K562 (cell line): ENCODE data around the gene CREB3L2. TPM values are rescaled to one million over a fixed set of nuclear protein-coding genes. Genes with fewer than 3 reads are reported as not detected.

Source experiments
- ATAC-seq: fragments of 200-7000 bp; cut with Tn5 transposase; 3 replicates; pipeline ENCODE4 v1.9.1; 2020; ENCODE audit warnings: moderate library complexity
- BruUV-seq: library from RNA; stranded (reverse); fragments of 400-500 nt; replicated peaks from 2 replicates; lab custom pipeline; 2021; lab: Mats Ljungman, UMichigan
- CTCF ChIA-PET: fragments of 300-600 bp; formaldehyde crosslinking; extraction: SDS; loops from one replicate; lab custom pipeline; 2021; ENCODE audit warnings: low intra/inter-chr PET ratio; lab: Yijun Ruan, JAX
- POLR2A ChIA-PET: fragments of 300-600, 350-650 bp; sonication (Branson Sonifier 250); formaldehyde crosslinking; extraction: SDS; loops from one replicate; lab custom pipeline; 2021; ENCODE audit warnings: antibody characterized with exemption, inconsistent platforms; lab: Yijun Ruan, JAX
- DNase-seq, 4 experiments: peaks; one replicate each; pipeline versions ENCODE4 v3.0.0 to v3.0.0-alpha.2; 2011 to 2018; ENCODE audit warnings: low spot score in 3 of 4, mixed read lengths in 3 of 4; ENCODE audit errors: extremely low read depth in 1 of 4
- FAIRE-seq: peaks from 2 replicates; lab custom pipeline; 2011; peaks lifted over from hg19 to GRCh38; lab: Jason Lieb, UNC
- H2AFZ ChIP-seq: 2 replicates; pipeline ENCODE4 v1.6.0; 2011; ENCODE audit warnings: low read depth, low read length, control low read depth, inconsistent platforms
- H3K27ac ChIP-seq: fragments of 200-600 bp; 3 replicates; pipeline ENCODE4 v1.8.0; 2011; ENCODE audit warnings: low read depth, mild to moderate bottlenecking, control low read depth, inconsistent platforms, low read length, moderate library complexity, mixed read lengths; ENCODE audit errors: extremely low read depth
- H3K27me3 ChIP-seq, 2 experiments: fragments of 300-600 bp in 1 of 2; 2 replicates in 1 of 2; 3 replicates in 1 of 2; pipeline versions ENCODE4 v1.6.0 to v1.8.0; 2011; ENCODE audit warnings: inconsistent platforms in 2 of 2, low read length in 2 of 2, mild to moderate bottlenecking in 1 of 2, mixed read lengths in 1 of 2, moderate library complexity in 1 of 2; ENCODE audit not compliant: control insufficient read depth in 2 of 2, insufficient read depth in 2 of 2
- H3K36me3 ChIP-seq: fragments of 300-600 bp; 3 replicates; pipeline ENCODE4 v1.8.0; 2011; ENCODE audit warnings: mild to moderate bottlenecking, low read length, inconsistent platforms; ENCODE audit not compliant: control insufficient read depth, insufficient read depth
- H3K4me1 ChIP-seq, 2 experiments: fragments of 200-600 bp in 1 of 2; replicated peaks in 1 of 2; 2 replicates in 1 of 2; 3 replicates in 1 of 2; pipeline versions ENCODE4 v1.5.1 to v1.8.0; 2011; ENCODE audit warnings: inconsistent platforms in 2 of 2, low read length in 2 of 2, mild to moderate bottlenecking in 1 of 2, mixed read lengths in 1 of 2, moderate library complexity in 1 of 2; ENCODE audit not compliant: control insufficient read depth in 2 of 2, insufficient read depth in 2 of 2
- H3K4me2 ChIP-seq: 2 replicates; pipeline ENCODE4 v1.6.1; 2011; ENCODE audit warnings: low read length, control low read depth, inconsistent platforms, mixed read lengths; ENCODE audit not compliant: insufficient read depth
- H3K4me3 ChIP-seq: fragments of 200-600 bp; sonication (generic), shearing (Covaris generic); 2 replicates; pipeline ENCODE4 v1.5.1; 2016; ENCODE audit warnings: control low read depth, inconsistent platforms
- H3K79me2 ChIP-seq: fragments of 200-600 bp; 3 replicates; pipeline ENCODE4 v1.8.0; 2011; ENCODE audit warnings: low read length, inconsistent platforms; ENCODE audit not compliant: control insufficient read depth, insufficient read depth
- H3K9ac ChIP-seq, 2 experiments: 2 replicates each; pipeline versions ENCODE4 v1.6.0 to v1.6.1; 2011; ENCODE audit warnings: low read depth in 2 of 2, low read length in 2 of 2, control low read depth in 1 of 2, inconsistent platforms in 1 of 2, mild to moderate bottlenecking in 1 of 2, mixed read lengths in 1 of 2; ENCODE audit not compliant: insufficient read depth in 1 of 2
- H3K9me1 ChIP-seq: one replicate; pipeline ENCODE4 v1.6.0; 2011; ENCODE audit warnings: inconsistent platforms, mild to moderate bottlenecking, low read length, moderate library complexity; ENCODE audit not compliant: control insufficient read depth, insufficient read depth
- H3K9me3 ChIP-seq: replicated peaks from 2 replicates; pipeline ENCODE4 v1.5.1; 2011; ENCODE audit warnings: low read depth, low read length, inconsistent platforms; ENCODE audit not compliant: control insufficient read depth, insufficient read depth
- H4K20me1 ChIP-seq: replicated peaks from 2 replicates; pipeline ENCODE4 v1.6.1; 2011; ENCODE audit warnings: low read length, inconsistent platforms, mixed read lengths; ENCODE audit not compliant: control insufficient read depth, insufficient read depth
- ARID3B ChIP-seq: fragments of 250-450 bp; sonication (Bioruptor Pico); IDR thresholded peaks from 2 replicates; pipeline ENCODE4 v1.4.0; 2020; ENCODE audit warnings: borderline replicate concordance
- CHD2 ChIP-seq: IDR thresholded peaks from 2 replicates; pipeline ENCODE4 v1.6.1; 2011; ENCODE audit warnings: low read depth, low read length
- E2F4 ChIP-seq: sonication (generic); formaldehyde crosslinking; IDR thresholded peaks from 2 replicates; pipeline ENCODE4 v1.8.0; 2022; ENCODE audit warnings: mild to moderate bottlenecking, low read depth, missing genetic modification reagents
- HDAC3 ChIP-seq: fragments of 450-650 bp; IDR thresholded peaks from 2 replicates; pipeline ENCODE4 v1.6.1; 2018; ENCODE audit warnings: borderline replicate concordance, mild to moderate bottlenecking, moderate library complexity; ENCODE audit not compliant: partially characterized antibody
- IRF2 ChIP-seq: sonication (generic); formaldehyde crosslinking; IDR thresholded peaks from 2 replicates; pipeline ENCODE4 v1.8.1; 2022; ENCODE audit warnings: mild to moderate bottlenecking, missing genetic modification reagents
- PRMT5 ChIP-seq: sonication (generic); formaldehyde crosslinking; IDR thresholded peaks from 2 replicates; pipeline ENCODE4 v1.5.0; 2020; ENCODE audit warnings: missing genetic modification reagents
- TARDBP ChIP-seq: fragments of 450-650 bp; IDR thresholded peaks from 2 replicates; pipeline ENCODE4 v1.6.1; 2016
- TEAD1 ChIP-seq, 2 experiments: fragments of 450-650 bp in 1 of 2; sonication (generic) in 1 of 2; formaldehyde crosslinking; IDR thresholded peaks; 2 replicates each; pipeline versions ENCODE4 v1.4.0 to v1.8.0; 2020 to 2022; ENCODE audit warnings: mild to moderate bottlenecking in 2 of 2, missing genetic modification reagents in 1 of 2
- THAP7 ChIP-seq: fragments of 250-450 bp; sonication (Bioruptor Pico); IDR thresholded peaks from 2 replicates; pipeline ENCODE4 v1.5.0; 2021
- USF2 ChIP-seq: sonication (generic); formaldehyde crosslinking; IDR thresholded peaks from 2 replicates; pipeline ENCODE4 v1.5.0; 2020; ENCODE audit warnings: missing genetic modification reagents
- WGBS: fragments of 100-300 bp; shearing (Covaris generic); methylation state at CpG from one replicate; pipeline ENCODE4 v1.1.6; 2016; ENCODE audit warnings: low coverage, mixed read lengths; ENCODE audit not compliant: insufficient coverage; ENCODE audit errors: missing lambda C conversion rate; 5-methylcytosine and 5-hydroxymethylcytosine counted together
- in situ Hi-C: fragments of 300-500 bp; cut with MboI; formaldehyde crosslinking; loops from 4 replicates; pipeline ENCODE4 v1.15.0; 2018; ENCODE audit warnings: inconsistent platforms, mixed read lengths
- intact Hi-C: fragments of 100-400 bp; cut with micrococcal nuclease; formaldehyde crosslinking; loops from 2 replicates; pipeline ENCODE4 v1.14.2; 2022
- polyA plus RNA-seq, 8 experiments: library from polyadenylated mRNA; depleted of rRNA in 4 of 8; stranded (reverse) in 5 of 8; unstranded in 3 of 8; fragments of >200 nt; fragmentation: Nextera tagmentation in 2 of 8; fragmentation: Illumina TruSeq in 1 of 8; extraction: Ambion mirVana in 2 of 8; extraction: Trizol in 1 of 8; gene quantifications; 2 replicates each; pipeline versions ENCODE4 v1.2.1 to v1.2.3, GENCODE V29; 2011 to 2014; ENCODE audit warnings: inconsistent platforms in 1 of 8, missing spikeins in 1 of 8
- total RNA-seq, 7 experiments: library from RNA; depleted of rRNA in 6 of 7; stranded (reverse); fragments of >200 nt in 6 of 7; fragmentation: Illumina TruSeq in 2 of 7; extraction: Trizol in 2 of 7; gene quantifications; 2 replicates each; pipeline versions ENCODE4 v1.2.1 to v1.2.3, GENCODE V29; 2011 to 2021; ENCODE audit warnings: low replicate concordance in 1 of 7
- TF ChIP-seq, protein P1 (sequence below): sonication (generic); formaldehyde crosslinking; IDR thresholded peaks from 2 replicates; pipeline ENCODE4 v1.8.1; 2023; ENCODE audit warnings: mild to moderate bottlenecking, missing genetic modification reagents
- TF ChIP-seq, protein P2 (sequence below): fragments of 250-450 bp; sonication (Bioruptor Pico); IDR thresholded peaks from 2 replicates; pipeline ENCODE4 v1.8.0; 2021; ENCODE audit warnings: moderate library complexity, mild to moderate bottlenecking, inconsistent platforms

CREB3L2 gene
- total and polyA plus RNA-seq, 9 of the 15 experiments (the other 6 are each of a cell fraction or from before 2014, with no cell fraction given) = 7.1 to 45.6 (median 15.8) TPM

- intact Hi-C loops (loop anchor here (2.0 kb wide), 1 partner anchor 32 kb away; no protein-coding TSS in a partner anchor), in situ Hi-C loops (no loop called here)
- Histone ChIP-seq H3K27ac (peak overlapping the region; percentile 60), H3K79me2 (peaks cover 83% of the 10 kb centered on the region), H2AFZ (peak overlapping the region; percentile 37; the same call in 1 of the 2 replicates), H3K9ac (peak overlapping the region in 1 of 2 experiments; percentile 36; a peak in 1 of 4 replicates), H3K27me3 (no peaks in the 10 kb centered on the region), H3K9me1 (no peaks in the 10 kb centered on the region), H3K36me3 (peaks cover 3% of the 10 kb centered on the region; the same call in 2 of the 3 replicates), H3K4me1 (peaks cover 18 to 53% of the 10 kb centered on the region in 2 experiments), H4K20me1 (no peaks in the 10 kb centered on the region), H3K4me2 (peak overlapping the region; percentile 54; the same call in 1 of the 2 replicates), H3K4me3 (no peak overlapping the region; the same call in 1 of the 2 replicates), H3K9me3 (no peaks in the 10 kb centered on the region)
- DNase-seq (peak in 2 of 4 experiments; percentile 42 to 58), ATAC-seq (peak; percentile 42), FAIRE-seq (peak; percentile 69)
- POLR2A ChIA-PET = interaction anchor here (1.0 to 1.3 kb wide), 5 partner anchors 9 to 62 kb away, joined by 3 to 4 read pairs (median 3); no protein-coding TSS in a partner anchor
- no TSS peak for BruUV-seq
- 19% methylated on average over 4 of the region's 4 CpGs for WGBS
- CTCF ChIA-PET = no interaction called here
- no peak for TF ChIP-seq HDAC3
- 0 out of 2 replicates have a peak, but pooled peaks have one; percentile 67 for TF ChIP-seq THAP7 (CRISPR knock-in tag)
- no peak for TF ChIP-seq CHD2
- TF ChIP-seq E2F4 (CRISPR knock-in tag) = no peak
- TF ChIP-seq IRF2 (CRISPR knock-in tag) = no peak
- TF ChIP-seq TEAD1 (CRISPR knock-in tag; IDR thresholded peaks at IDR 0.05) = 0 out of 4 replicates have a peak, but pooled peaks of 1 of the 2 experiments have one; percentile 12
- TF ChIP-seq, protein P1, sequence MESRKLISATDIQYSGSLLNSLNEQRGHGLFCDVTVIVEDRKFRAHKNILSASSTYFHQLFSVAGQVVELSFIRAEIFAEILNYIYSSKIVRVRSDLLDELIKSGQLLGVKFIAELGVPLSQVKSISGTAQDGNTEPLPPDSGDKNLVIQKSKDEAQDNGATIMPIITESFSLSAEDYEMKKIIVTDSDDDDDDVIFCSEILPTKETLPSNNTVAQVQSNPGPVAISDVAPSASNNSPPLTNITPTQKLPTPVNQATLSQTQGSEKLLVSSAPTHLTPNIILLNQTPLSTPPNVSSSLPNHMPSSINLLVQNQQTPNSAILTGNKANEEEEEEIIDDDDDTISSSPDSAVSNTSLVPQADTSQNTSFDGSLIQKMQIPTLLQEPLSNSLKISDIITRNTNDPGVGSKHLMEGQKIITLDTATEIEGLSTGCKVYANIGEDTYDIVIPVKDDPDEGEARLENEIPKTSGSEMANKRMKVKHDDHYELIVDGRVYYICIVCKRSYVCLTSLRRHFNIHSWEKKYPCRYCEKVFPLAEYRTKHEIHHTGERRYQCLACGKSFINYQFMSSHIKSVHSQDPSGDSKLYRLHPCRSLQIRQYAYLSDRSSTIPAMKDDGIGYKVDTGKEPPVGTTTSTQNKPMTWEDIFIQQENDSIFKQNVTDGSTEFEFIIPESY (CRISPR knock-in tag) = peak; percentile 52; the same call in 1 of the 2 replicates
- TF ChIP-seq PRMT5 (CRISPR knock-in tag) = no peak
- TF ChIP-seq USF2 = no peak
- TF ChIP-seq ARID3B (CRISPR knock-in tag) = no peak
- no peak for TF ChIP-seq TARDBP
- TF ChIP-seq, protein P2, sequence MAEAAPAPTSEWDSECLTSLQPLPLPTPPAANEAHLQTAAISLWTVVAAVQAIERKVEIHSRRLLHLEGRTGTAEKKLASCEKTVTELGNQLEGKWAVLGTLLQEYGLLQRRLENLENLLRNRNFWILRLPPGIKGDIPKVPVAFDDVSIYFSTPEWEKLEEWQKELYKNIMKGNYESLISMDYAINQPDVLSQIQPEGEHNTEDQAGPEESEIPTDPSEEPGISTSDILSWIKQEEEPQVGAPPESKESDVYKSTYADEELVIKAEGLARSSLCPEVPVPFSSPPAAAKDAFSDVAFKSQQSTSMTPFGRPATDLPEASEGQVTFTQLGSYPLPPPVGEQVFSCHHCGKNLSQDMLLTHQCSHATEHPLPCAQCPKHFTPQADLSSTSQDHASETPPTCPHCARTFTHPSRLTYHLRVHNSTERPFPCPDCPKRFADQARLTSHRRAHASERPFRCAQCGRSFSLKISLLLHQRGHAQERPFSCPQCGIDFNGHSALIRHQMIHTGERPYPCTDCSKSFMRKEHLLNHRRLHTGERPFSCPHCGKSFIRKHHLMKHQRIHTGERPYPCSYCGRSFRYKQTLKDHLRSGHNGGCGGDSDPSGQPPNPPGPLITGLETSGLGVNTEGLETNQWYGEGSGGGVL = no peak
Observed at GRCh38 chr7:137934176-137934826, 67.6 kb downstream of the CREB3L2 start.
